ENCODE results near the gene CTSK. TPM values are rescaled to one million over a fixed set of nuclear protein-coding genes. Genes with fewer than 3 reads are reported as not detected.

Gene CTSK
- total RNA-seq, 1 experiment from 2014 or later = 3.5 TPM

DNA sequence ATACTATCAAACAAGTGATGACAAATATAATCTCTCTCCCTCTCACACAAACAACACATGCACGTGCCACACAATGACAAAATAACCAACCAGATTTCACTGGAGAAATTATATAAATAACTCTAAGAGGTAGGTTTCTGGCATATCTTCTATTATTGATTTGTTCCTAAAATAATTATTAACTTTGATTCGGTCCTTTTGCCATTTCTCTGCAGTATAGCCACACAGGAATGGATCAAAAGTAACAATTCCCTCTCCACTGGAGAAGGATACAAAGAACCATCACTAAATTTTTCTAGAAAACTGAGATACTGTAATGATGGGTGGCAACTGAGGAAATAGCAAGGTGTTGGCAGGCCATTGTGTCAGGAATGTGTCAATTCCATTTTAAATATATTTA is 34.9 kb upstream of the CTSK start:
- Histone ChIP-seq H3K4me2 (ENCODE audit: low read length) (no peak overlapping the region), H4K20me1 (ENCODE audit: insufficient read depth) (no peaks in the 10 kb centered on the region), H3K4me1 (ENCODE audit: control insufficient read depth in 1 of 2, insufficient read depth in 2 of 2, low read length in 2 of 2) (no peaks in the 10 kb centered on the region), H3K9ac (ENCODE audit: low read length) (no peak overlapping the region), H3K27me3 (ENCODE audit: insufficient read depth, low read length) (no peaks in the 10 kb centered on the region), H3K4me3 (replicated peaks in 1 of 2; ENCODE audit: low read depth in 1 of 2, low read length in 2 of 2) (no peak overlapping the region), H3K36me3 (ENCODE audit: control insufficient read depth in 1 of 2, insufficient read depth in 2 of 2, low read length in 2 of 2) (peaks cover 4 to 5% of the 10 kb centered on the region in 2 experiments; a peak in 3 of 4 replicates), H3K9me2 (ENCODE audit: insufficient read depth) (no peaks in the 10 kb centered on the region), H3K79me2 (ENCODE audit: insufficient read depth, low read length) (no peaks in the 10 kb centered on the region), H3K27ac (ENCODE audit: low read depth, low read length) (no peak overlapping the region), H3K9me3 (ENCODE audit: control insufficient read depth in 1 of 2, insufficient read depth in 1 of 2, low read depth in 1 of 2, low read length in 2 of 2) (no peaks in the 10 kb centered on the region), H2AFZ (ENCODE audit: low read depth, low read length, poor library complexity, severe bottlenecking) (no peak overlapping the region)
- ATAC-seq (no peak), DNase-seq (ENCODE audit: low read depth, low spot score) (no peak)
- BruUV-seq (replicated peaks) = no TSS peak
- POLR2A ChIA-PET = no interaction called here
- CTCF ChIA-PET = no interaction called here
- TF ChIP-seq EGR1 (IDR thresholded peaks at IDR 0.05; ENCODE audit: low read depth) (no peak), YY1 (IDR thresholded peaks at IDR 0.05; ENCODE audit: extremely low read depth, insufficient replicate concordance, low read depth, low read length) (no peak), ELF1 (IDR thresholded peaks at IDR 0.05; ENCODE audit: borderline replicate concordance, low read depth) (no peak), POLR2A (IDR thresholded peaks at IDR 0.05; ENCODE audit: borderline replicate concordance, extremely low read depth, insufficient read depth, insufficient read length) (no peak), FOSL1 (IDR thresholded peaks at IDR 0.05; ENCODE audit: low read depth) (no peak), EZH2 (IDR thresholded peaks at IDR 0.05) (no peak), CEBPB (IDR thresholded peaks at IDR 0.05; ENCODE audit: low read depth) (no peak), EZH2phosphoT487 (IDR thresholded peaks at IDR 0.05; ENCODE audit: borderline replicate concordance) (no peak), SIN3A (IDR thresholded peaks at IDR 0.05; ENCODE audit: low read depth) (no peak), SP1 (IDR thresholded peaks at IDR 0.05; ENCODE audit: low read depth) (no peak), SRF (IDR thresholded peaks at IDR 0.05; ENCODE audit: low read depth) (no peak), CBX3 (IDR thresholded peaks at IDR 0.05; ENCODE audit: low read depth) (no peak), ZNF274 (IDR thresholded peaks at IDR 0.05; ENCODE audit: low read depth, low read length) (no peak)
- TF ChIP-seq, protein P1, sequence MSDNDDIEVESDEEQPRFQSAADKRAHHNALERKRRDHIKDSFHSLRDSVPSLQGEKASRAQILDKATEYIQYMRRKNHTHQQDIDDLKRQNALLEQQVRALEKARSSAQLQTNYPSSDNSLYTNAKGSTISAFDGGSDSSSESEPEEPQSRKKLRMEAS (IDR thresholded peaks at IDR 0.05) = no peak
- TF ChIP-seq, protein P2, sequence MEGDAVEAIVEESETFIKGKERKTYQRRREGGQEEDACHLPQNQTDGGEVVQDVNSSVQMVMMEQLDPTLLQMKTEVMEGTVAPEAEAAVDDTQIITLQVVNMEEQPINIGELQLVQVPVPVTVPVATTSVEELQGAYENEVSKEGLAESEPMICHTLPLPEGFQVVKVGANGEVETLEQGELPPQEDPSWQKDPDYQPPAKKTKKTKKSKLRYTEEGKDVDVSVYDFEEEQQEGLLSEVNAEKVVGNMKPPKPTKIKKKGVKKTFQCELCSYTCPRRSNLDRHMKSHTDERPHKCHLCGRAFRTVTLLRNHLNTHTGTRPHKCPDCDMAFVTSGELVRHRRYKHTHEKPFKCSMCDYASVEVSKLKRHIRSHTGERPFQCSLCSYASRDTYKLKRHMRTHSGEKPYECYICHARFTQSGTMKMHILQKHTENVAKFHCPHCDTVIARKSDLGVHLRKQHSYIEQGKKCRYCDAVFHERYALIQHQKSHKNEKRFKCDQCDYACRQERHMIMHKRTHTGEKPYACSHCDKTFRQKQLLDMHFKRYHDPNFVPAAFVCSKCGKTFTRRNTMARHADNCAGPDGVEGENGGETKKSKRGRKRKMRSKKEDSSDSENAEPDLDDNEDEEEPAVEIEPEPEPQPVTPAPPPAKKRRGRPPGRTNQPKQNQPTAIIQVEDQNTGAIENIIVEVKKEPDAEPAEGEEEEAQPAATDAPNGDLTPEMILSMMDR (IDR thresholded peaks at IDR 0.05 in 2 of 3, conservative IDR thresholded peaks at IDR 0.05 in 1 of 3; ENCODE audit: borderline replicate concordance in 1 of 3, insufficient read depth in 1 of 3, low read depth in 2 of 3, low read length in 2 of 3) = no peak
- TF ChIP-seq, protein P3, sequence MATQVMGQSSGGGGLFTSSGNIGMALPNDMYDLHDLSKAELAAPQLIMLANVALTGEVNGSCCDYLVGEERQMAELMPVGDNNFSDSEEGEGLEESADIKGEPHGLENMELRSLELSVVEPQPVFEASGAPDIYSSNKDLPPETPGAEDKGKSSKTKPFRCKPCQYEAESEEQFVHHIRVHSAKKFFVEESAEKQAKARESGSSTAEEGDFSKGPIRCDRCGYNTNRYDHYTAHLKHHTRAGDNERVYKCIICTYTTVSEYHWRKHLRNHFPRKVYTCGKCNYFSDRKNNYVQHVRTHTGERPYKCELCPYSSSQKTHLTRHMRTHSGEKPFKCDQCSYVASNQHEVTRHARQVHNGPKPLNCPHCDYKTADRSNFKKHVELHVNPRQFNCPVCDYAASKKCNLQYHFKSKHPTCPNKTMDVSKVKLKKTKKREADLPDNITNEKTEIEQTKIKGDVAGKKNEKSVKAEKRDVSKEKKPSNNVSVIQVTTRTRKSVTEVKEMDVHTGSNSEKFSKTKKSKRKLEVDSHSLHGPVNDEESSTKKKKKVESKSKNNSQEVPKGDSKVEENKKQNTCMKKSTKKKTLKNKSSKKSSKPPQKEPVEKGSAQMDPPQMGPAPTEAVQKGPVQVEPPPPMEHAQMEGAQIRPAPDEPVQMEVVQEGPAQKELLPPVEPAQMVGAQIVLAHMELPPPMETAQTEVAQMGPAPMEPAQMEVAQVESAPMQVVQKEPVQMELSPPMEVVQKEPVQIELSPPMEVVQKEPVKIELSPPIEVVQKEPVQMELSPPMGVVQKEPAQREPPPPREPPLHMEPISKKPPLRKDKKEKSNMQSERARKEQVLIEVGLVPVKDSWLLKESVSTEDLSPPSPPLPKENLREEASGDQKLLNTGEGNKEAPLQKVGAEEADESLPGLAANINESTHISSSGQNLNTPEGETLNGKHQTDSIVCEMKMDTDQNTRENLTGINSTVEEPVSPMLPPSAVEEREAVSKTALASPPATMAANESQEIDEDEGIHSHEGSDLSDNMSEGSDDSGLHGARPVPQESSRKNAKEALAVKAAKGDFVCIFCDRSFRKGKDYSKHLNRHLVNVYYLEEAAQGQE (IDR thresholded peaks at IDR 0.05; ENCODE audit: low read depth) = no peak
- RAD21 ChIA-PET (ENCODE audit: low non-redundant PET in 1 of 2, low total read pairs in 2 of 2, uncharacterized antibody in 2 of 2, unreplicated experiment in 2 of 2) = no interaction called here
- intact Hi-C loops (cut with micrococcal nuclease) = no loop called here
